GM21360 (cell line): ENCODE results near the gene MSTN.

Source experiments
- ATAC-seq: cut with Tn5 transposase; IDR thresholded peaks from one replicate; pipeline ENCODE4 v1.9.1; 2021; ENCODE audit warnings: mild to moderate bottlenecking, moderate library complexity; ENCODE audit not compliant: unreplicated experiment

MSTN gene

GRCh38 chr2:190062601-190063000, at the start of gene MSTN:
Gene MSTN, minus strand, starts transcription at chr2:190062729. Its CDS starts 133 bp downstream, at chr2:190062596.
- no peak for ATAC-seq

- no peak for ATAC-seq
Observed at GRCh38 chr2:190111166-190111565, 48.6 kb upstream of the MSTN start.

GRCh38 chr2:190110699-190111098, 48.2 kb upstream of the MSTN start:
- ATAC-seq: no peak

- ATAC-seq: no peak
Observed at GRCh38 chr2:190110131-190110530, 47.6 kb upstream of the MSTN start.

GRCh38 chr2:190107409-190107808, 44.9 kb upstream of the MSTN start:
- no peak for ATAC-seq

- no peak for ATAC-seq
Observed at GRCh38 chr2:190106783-190107182, 44.3 kb upstream of the MSTN start.

GRCh38 chr2:190105554-190105953, 43.0 kb upstream of the MSTN start:
- no peak for ATAC-seq

- no peak for ATAC-seq
Observed at GRCh38 chr2:190103144-190103543, 40.6 kb upstream of the MSTN start.

GRCh38 chr2:190099890-190100697, 37.6 kb upstream of the MSTN start:
- ATAC-seq: no peak

- no peak for ATAC-seq
Observed at GRCh38 chr2:190098851-190099250, 36.3 kb upstream of the MSTN start.

GRCh38 chr2:190097115-190097514, 34.6 kb upstream of the MSTN start:
- ATAC-seq: no peak

GRCh38 chr2:190094316-190094871, 31.9 kb upstream of the MSTN start:
- no peak for ATAC-seq

- ATAC-seq: no peak
Observed at GRCh38 chr2:190093793-190094192, 31.3 kb upstream of the MSTN start.

- no peak for ATAC-seq
Observed at GRCh38 chr2:190090148-190090547, 27.6 kb upstream of the MSTN start.

- no peak for ATAC-seq
Observed at GRCh38 chr2:190088917-190089316, 26.4 kb upstream of the MSTN start.

- ATAC-seq: no peak
Observed at GRCh38 chr2:190084704-190085103, 22.2 kb upstream of the MSTN start.

GRCh38 chr2:190082118-190082517, 19.6 kb upstream of the MSTN start:
- no peak for ATAC-seq

GRCh38 chr2:190080527-190081049, 18.1 kb upstream of the MSTN start:
- no peak for ATAC-seq

GRCh38 chr2:190079160-190079559, 16.6 kb upstream of the MSTN start:
- ATAC-seq: no peak

- ATAC-seq: no peak
Observed at GRCh38 chr2:190075623-190076022, 13.1 kb upstream of the MSTN start.

GRCh38 chr2:190069936-190070696, 7.6 kb upstream of the MSTN start:
- peak; percentile 54 for ATAC-seq

- no peak for ATAC-seq
Observed at GRCh38 chr2:190068764-190069163, 6.2 kb upstream of the MSTN start.
